Astrocyte (in vitro differentiated cells and primary cell): ENCODE data around the gene TREX2. TPM values are rescaled to one million over a fixed set of nuclear protein-coding genes. Genes with fewer than 3 reads are reported as not detected.

ENCODE experiments used
- DNase-seq: peaks from one replicate; pipeline ENCODE4 v3.0.0-alpha.2; 2010; ENCODE audit warnings: low read depth
- FAIRE-seq: peaks from 2 replicates; lab custom pipeline; 2011; peaks lifted over from hg19 to GRCh38; lab: Jason Lieb, UNC
- H2AFZ ChIP-seq: 2 replicates; pipeline ENCODE4 v1.6.0; 2012; ENCODE audit warnings: low read depth, low read length, inconsistent platforms
- H3K27ac ChIP-seq: 2 replicates; pipeline ENCODE4 v1.5.1; 2011; ENCODE audit warnings: low read depth, low read length, inconsistent platforms
- H3K27me3 ChIP-seq: 2 replicates; pipeline ENCODE4 v1.6.0; 2011; ENCODE audit warnings: low read length, inconsistent platforms; ENCODE audit not compliant: insufficient read depth
- H3K36me3 ChIP-seq: 2 replicates; pipeline ENCODE4 v1.5.1; 2011; ENCODE audit warnings: low read length, inconsistent platforms; ENCODE audit not compliant: insufficient read depth
- H3K4me1 ChIP-seq: 2 replicates; pipeline ENCODE4 v1.5.1; 2011; ENCODE audit warnings: low read length, inconsistent platforms; ENCODE audit not compliant: insufficient read depth
- H3K4me2 ChIP-seq: 2 replicates; pipeline ENCODE4 v1.6.0; 2012; ENCODE audit warnings: low read length, inconsistent platforms
- H3K4me3 ChIP-seq: 2 replicates; pipeline ENCODE4 v1.5.1; 2011; ENCODE audit warnings: low read depth, mild to moderate bottlenecking, low read length, inconsistent platforms; ENCODE audit not compliant: insufficient read depth
- H3K79me2 ChIP-seq: 2 replicates; pipeline ENCODE4 v1.6.0; 2012; ENCODE audit warnings: mild to moderate bottlenecking, low read length, inconsistent platforms; ENCODE audit not compliant: insufficient read depth
- H3K9ac ChIP-seq: 2 replicates; pipeline ENCODE4 v1.6.0; 2012; ENCODE audit warnings: mild to moderate bottlenecking, low read length, inconsistent platforms
- H3K9me3 ChIP-seq: 2 replicates; pipeline ENCODE4 v1.5.1; 2012; ENCODE audit warnings: low read depth, mild to moderate bottlenecking, low read length, inconsistent platforms; ENCODE audit not compliant: insufficient read depth
- H4K20me1 ChIP-seq: 2 replicates; pipeline ENCODE4 v1.6.0; 2012; ENCODE audit warnings: low read length, inconsistent platforms; ENCODE audit not compliant: insufficient read depth
- H3K27ac Mint-ChIP-seq: one replicate; pipeline ENCODE4 v1.8.0; 2021; ENCODE audit warnings: mild to moderate bottlenecking, mixed read lengths; ENCODE audit not compliant: unreplicated experiment
- H3K27me3 Mint-ChIP-seq: one replicate; pipeline ENCODE4 v1.8.0; 2021; ENCODE audit warnings: low read depth, mixed read lengths; ENCODE audit not compliant: unreplicated experiment
- H3K36me3 Mint-ChIP-seq: one replicate; pipeline ENCODE4 v1.8.0; 2021; ENCODE audit warnings: low read depth, mixed read lengths; ENCODE audit not compliant: unreplicated experiment
- H3K4me1 Mint-ChIP-seq: one replicate; pipeline ENCODE4 v1.8.0; 2021; ENCODE audit warnings: low read depth, mixed read lengths; ENCODE audit not compliant: unreplicated experiment
- H3K4me3 Mint-ChIP-seq: one replicate; pipeline ENCODE4 v1.8.0; 2021; ENCODE audit warnings: mild to moderate bottlenecking, moderate library complexity, mixed read lengths; ENCODE audit not compliant: unreplicated experiment
- H3K9me3 Mint-ChIP-seq: one replicate; pipeline ENCODE4 v1.8.0; 2021; ENCODE audit warnings: mild to moderate bottlenecking, mixed read lengths; ENCODE audit not compliant: unreplicated experiment
- EZH2 ChIP-seq: IDR thresholded peaks from 2 replicates; pipeline ENCODE4 v1.6.1; 2012; ENCODE audit warnings: mild to moderate bottlenecking, low read length, inconsistent platforms; ENCODE audit not compliant: insufficient read depth
- total RNA-seq: library from RNA; stranded (reverse); gene quantifications from 2 replicates; pipeline ENCODE4 v1.2.1, GENCODE V29; 2021
- TF ChIP-seq, protein P1 (sequence below): IDR thresholded peaks from 2 replicates; pipeline ENCODE4 v1.5.1; 2011; ENCODE audit warnings: low read depth, mild to moderate bottlenecking, inconsistent platforms, low read length, moderate library complexity; ENCODE audit not compliant: insufficient read depth

The TREX2 gene
- total RNA-seq, 1 donor from 2014 or later, result 0.36 TPM

DNA sequence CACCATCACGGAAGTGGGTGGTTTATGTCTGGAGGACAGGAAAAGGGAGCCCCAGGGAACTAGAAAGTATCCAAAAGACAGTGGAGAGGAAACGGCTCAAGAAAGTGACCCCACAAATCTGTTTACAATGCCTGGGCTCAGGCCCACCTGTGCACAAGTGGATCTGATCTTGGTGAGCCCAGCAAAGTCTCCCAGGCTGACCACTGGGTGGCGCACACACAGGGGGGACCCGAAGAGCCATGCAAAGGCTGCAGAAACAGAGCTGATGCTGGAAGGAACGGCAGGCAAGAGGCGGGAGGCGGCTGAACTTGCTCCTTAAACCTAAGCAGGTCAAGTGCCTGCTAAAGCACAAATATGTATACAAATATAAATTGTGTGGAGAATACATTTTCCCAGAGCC is 15.0 kb upstream of the TREX2 start:
- Histone ChIP-seq H2AFZ (no peak overlapping the region), H3K9me3 (no peaks in the 10 kb centered on the region), H3K4me3 (no peak overlapping the region), H3K27me3 (no peaks in the 10 kb centered on the region), H3K27ac (no peak overlapping the region), H4K20me1 (no peaks in the 10 kb centered on the region), H3K36me3 (no peaks in the 10 kb centered on the region), H3K4me2 (no peak overlapping the region), H3K79me2 (no peaks in the 10 kb centered on the region), H3K9ac (no peak overlapping the region), H3K4me1 (peaks cover 14% of the 10 kb centered on the region)
- H3K27ac Mint-ChIP-seq, result no peak overlapping the region
- TF ChIP-seq, protein P1, sequence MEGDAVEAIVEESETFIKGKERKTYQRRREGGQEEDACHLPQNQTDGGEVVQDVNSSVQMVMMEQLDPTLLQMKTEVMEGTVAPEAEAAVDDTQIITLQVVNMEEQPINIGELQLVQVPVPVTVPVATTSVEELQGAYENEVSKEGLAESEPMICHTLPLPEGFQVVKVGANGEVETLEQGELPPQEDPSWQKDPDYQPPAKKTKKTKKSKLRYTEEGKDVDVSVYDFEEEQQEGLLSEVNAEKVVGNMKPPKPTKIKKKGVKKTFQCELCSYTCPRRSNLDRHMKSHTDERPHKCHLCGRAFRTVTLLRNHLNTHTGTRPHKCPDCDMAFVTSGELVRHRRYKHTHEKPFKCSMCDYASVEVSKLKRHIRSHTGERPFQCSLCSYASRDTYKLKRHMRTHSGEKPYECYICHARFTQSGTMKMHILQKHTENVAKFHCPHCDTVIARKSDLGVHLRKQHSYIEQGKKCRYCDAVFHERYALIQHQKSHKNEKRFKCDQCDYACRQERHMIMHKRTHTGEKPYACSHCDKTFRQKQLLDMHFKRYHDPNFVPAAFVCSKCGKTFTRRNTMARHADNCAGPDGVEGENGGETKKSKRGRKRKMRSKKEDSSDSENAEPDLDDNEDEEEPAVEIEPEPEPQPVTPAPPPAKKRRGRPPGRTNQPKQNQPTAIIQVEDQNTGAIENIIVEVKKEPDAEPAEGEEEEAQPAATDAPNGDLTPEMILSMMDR, result peak; percentile 51
- no peak for TF ChIP-seq EZH2
- H3K27me3 Mint-ChIP-seq, result no peaks in the 10 kb centered on the region
- peaks cover 14% of the 10 kb centered on the region for H3K4me1 Mint-ChIP-seq
- H3K36me3 Mint-ChIP-seq, result no peaks in the 10 kb centered on the region
- DNase-seq (no peak), FAIRE-seq (peak; percentile 39)
- H3K4me3 Mint-ChIP-seq, result no peak overlapping the region
- H3K9me3 Mint-ChIP-seq, result no peaks in the 10 kb centered on the region

DNA sequence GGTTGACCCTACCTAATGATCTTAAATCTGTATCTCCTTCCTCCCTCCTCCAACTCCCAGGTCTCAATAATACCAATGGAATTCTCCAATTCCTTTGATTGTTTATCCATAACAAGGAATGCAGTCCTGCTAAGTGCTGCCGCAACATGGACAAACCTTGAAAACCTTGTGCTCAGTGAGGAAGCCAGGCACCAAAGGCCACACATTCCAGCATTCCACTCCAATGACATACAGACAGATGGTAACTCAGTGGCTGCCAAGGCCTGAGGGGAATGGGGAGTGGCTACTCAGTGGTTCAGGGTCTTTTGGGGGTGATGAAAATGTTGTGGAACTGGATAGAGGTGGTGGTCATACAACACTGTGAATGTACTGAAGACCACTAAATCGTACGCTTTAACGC is 14.1 kb upstream of the TREX2 start:
- Histone ChIP-seq H3K4me3 (no peak overlapping the region), H4K20me1 (no peaks in the 10 kb centered on the region), H3K27ac (peak overlapping the region; percentile 38), H3K27me3 (no peaks in the 10 kb centered on the region), H3K9me3 (no peaks in the 10 kb centered on the region), H2AFZ (no peak overlapping the region), H3K4me2 (peak overlapping the region; percentile 53), H3K36me3 (no peaks in the 10 kb centered on the region), H3K4me1 (peaks cover 14% of the 10 kb centered on the region), H3K79me2 (no peaks in the 10 kb centered on the region), H3K9ac (no peak overlapping the region)
- no peaks in the 10 kb centered on the region for H3K36me3 Mint-ChIP-seq
- H3K27me3 Mint-ChIP-seq, result no peaks in the 10 kb centered on the region
- peak overlapping the region; percentile 90 for H3K27ac Mint-ChIP-seq
- TF ChIP-seq, protein P1, result no peak
- no peak for TF ChIP-seq EZH2
- FAIRE-seq (peak; percentile 99), DNase-seq (peak; percentile 82)
- peaks cover 14% of the 10 kb centered on the region for H3K4me1 Mint-ChIP-seq
- H3K9me3 Mint-ChIP-seq, result no peaks in the 10 kb centered on the region
- H3K4me3 Mint-ChIP-seq, result no peak overlapping the region

DNA sequence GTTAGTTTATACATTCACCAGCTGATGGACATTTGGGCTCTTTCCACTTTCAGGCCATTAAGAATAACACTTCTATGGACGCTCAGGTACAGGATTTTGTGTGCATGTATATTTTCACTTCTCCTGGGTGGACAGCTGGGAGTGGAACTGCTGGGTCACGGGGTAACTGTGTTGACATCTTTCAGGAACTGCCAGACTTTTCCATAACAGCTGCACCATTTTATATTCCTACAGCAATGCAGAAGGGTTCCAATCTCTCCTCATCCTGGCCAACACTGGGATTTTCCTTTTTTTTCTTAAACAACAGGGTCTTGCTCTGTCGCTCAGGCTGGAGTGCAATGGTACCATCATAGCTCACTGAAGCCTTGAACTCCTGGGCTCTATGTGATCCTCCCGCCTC is 12.6 kb upstream of the TREX2 start:
- peaks cover 14% of the 10 kb centered on the region for H3K4me1 Mint-ChIP-seq
- H3K4me3 Mint-ChIP-seq, result no peak overlapping the region
- H3K9me3 ChIP-seq, result no peaks in the 10 kb centered on the region
- FAIRE-seq, result no peak
- H2AFZ ChIP-seq, result no peak overlapping the region
- H3K9me3 Mint-ChIP-seq, result no peaks in the 10 kb centered on the region
- no peaks in the 10 kb centered on the region for H3K27me3 Mint-ChIP-seq
- H3K36me3 Mint-ChIP-seq, result no peaks in the 10 kb centered on the region
- no peak for TF ChIP-seq EZH2
- TF ChIP-seq, protein P1, result no peak
- no peak overlapping the region for H3K9ac ChIP-seq
- no peak overlapping the region for H3K4me2 ChIP-seq
- no peaks in the 10 kb centered on the region for H3K36me3 ChIP-seq
- H3K27me3 ChIP-seq, result no peaks in the 10 kb centered on the region
- H3K4me3 ChIP-seq, result no peak overlapping the region
- no peaks in the 10 kb centered on the region for H3K79me2 ChIP-seq
- H3K27ac ChIP-seq, result no peak overlapping the region
- H4K20me1 ChIP-seq, result no peaks in the 10 kb centered on the region
- DNase-seq, result no peak
- H3K4me1 ChIP-seq, result peaks cover 14% of the 10 kb centered on the region
- H3K27ac Mint-ChIP-seq, result no peak overlapping the region
